Measurements from ENCODE around the gene PARL. TPM values are rescaled to one million over a fixed set of nuclear protein-coding genes. Genes with fewer than 3 reads are reported as not detected.

The PARL gene
- total and polyA plus RNA-seq, 12 donors: 45.8 to 113 (median 60.7) TPM

GRCh38 chr3:183911763-183912506, 27.3 kb upstream of the PARL start:
- no peak for DNase-seq
- Histone ChIP-seq H3K27ac (no peak overlapping the region), H3K36me3 (no peaks in the 10 kb centered on the region), H3K4me3 (no peak overlapping the region), H3K4me1 (no peaks in the 10 kb centered on the region), H3K27me3 (no peaks in the 10 kb centered on the region), H3K9me3 (no peaks in the 10 kb centered on the region)
- ATAC-seq: no peak
- whole genome bisulfite sequencing, 2 donors: 80 to 85% methylated on average over 8 of the region's 8 CpGs
- intact Hi-C loops (cut with DNase I): no loop called here
- no peak for TF ChIP-seq CTCF (IDR thresholded peaks at IDR 0.05)

GRCh38 chr3:183911087-183911486, 26.4 kb upstream of the PARL start:
- DNase-seq (no peak), ATAC-seq (no peak)
- 75 to 82% methylated on average over 6 of the region's 6 CpGs for WGBS, 2 donors
- Histone ChIP-seq H3K36me3 (no peaks in the 10 kb centered on the region), H3K4me1 (no peaks in the 10 kb centered on the region), H3K27ac (no peak overlapping the region), H3K4me3 (no peak overlapping the region), H3K27me3 (no peaks in the 10 kb centered on the region), H3K9me3 (no peaks in the 10 kb centered on the region)
- intact Hi-C loops (cut with DNase I): no loop called here
- no peak for TF ChIP-seq CTCF (IDR thresholded peaks at IDR 0.05)

- 79 to 82% methylated on average over 14 of the region's 14 CpGs for WGBS, 2 donors
- ATAC-seq (no peak), DNase-seq (no peak)
- no peak for TF ChIP-seq CTCF (IDR thresholded peaks at IDR 0.05)
- intact Hi-C loops (cut with DNase I): loop anchor here in 1 of 10 donors (10.0 kb wide), 2 partner anchors 236 to 626 kb away; no protein-coding TSS in a partner anchor
- Histone ChIP-seq H3K27ac (no peak overlapping the region), H3K36me3 (no peaks in the 10 kb centered on the region), H3K4me1 (no peaks in the 10 kb centered on the region), H3K27me3 (no peaks in the 10 kb centered on the region), H3K4me3 (no peak overlapping the region), H3K9me3 (no peaks in the 10 kb centered on the region)
Observed at GRCh38 chr3:183909030-183909600, 24.4 kb upstream of the PARL start.

GRCh38 chr3:183907911-183908331, 23.2 kb upstream of the PARL start:
- TF ChIP-seq CTCF (IDR thresholded peaks at IDR 0.05): no peak
- Histone ChIP-seq H3K9me3 (no peaks in the 10 kb centered on the region), H3K27ac (no peak overlapping the region), H3K27me3 (no peaks in the 10 kb centered on the region), H3K4me3 (no peak overlapping the region), H3K4me1 (no peaks in the 10 kb centered on the region), H3K36me3 (no peaks in the 10 kb centered on the region)
- DNase-seq (no peak), ATAC-seq (no peak)
- intact Hi-C loops (cut with DNase I): loop anchor here in 1 of 10 donors (10.0 kb wide), 2 partner anchors 237 to 627 kb away; no protein-coding TSS in a partner anchor
- WGBS, 2 donors: 84 to 85% methylated on average over 16 of the region's 16 CpGs
